SIG-M5 (cell line): Measurements from ENCODE around the gene SELE.
"Not testable (repeated sequence)": the region's sequence is repeated elsewhere in the genome, so short reads cannot be mapped to it uniquely, and the experiment has no call there.

ENCODE experiments used
- DNase-seq: peaks from one replicate; lab custom pipeline; 2025; lab: John Stamatoyannopoulos, UW

Gene SELE

DNA sequence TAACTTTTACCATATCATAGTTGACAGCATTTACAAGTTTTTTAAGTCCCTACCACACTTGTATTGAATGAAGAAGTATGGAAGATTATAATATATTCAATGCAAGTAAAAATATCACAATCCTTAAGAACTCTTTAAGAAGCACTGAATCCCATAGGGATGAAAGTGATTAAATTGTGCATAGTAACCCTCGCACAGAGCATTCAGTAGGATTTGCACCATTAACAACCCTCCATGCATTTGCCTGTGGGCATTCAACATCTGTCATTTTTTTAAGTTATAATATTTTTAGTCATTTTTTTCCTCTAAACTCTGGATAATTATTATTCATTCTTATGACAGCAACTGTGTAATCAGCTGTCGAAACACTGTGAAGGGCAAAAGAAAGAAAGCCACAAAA, 10.1 kb downstream of the SELE start:
- DNase-seq = no peak

DNA sequence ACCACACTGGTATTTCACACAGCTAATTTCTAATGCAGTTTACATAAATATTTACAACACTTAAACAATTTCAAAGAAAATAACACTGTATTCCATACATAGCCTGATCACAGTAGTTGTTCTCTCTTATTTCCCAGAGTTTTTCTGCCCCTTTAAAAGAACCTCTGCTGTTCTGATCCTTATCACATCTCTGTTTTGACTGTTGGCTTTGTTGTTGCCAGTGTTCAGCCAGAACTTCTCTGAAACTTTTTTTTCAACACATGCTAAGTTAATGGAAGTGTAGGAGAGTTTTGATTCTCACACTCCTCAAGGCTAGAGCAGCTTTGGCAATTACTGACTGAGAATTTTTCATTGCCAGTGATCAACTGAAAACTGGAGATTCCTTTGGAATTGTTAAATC, 11.1 kb downstream of the SELE start:
- no peak for DNase-seq

DNA sequence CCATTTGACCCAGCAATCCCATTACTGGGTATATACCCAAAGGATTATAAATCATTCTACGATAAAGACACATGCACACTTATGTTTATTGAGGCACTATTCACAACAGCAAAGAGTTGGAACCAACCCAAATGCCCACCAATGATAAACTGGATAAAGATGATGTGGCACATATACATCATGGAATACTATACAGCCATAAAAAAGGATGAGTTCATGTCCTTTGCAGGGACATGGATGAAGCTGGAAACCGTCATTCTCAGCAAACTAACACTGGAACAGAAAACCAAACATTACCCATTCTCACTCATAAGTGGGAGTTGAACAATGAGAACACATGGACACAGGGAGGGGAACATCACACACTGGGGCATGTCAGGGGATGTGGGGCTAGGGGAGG, 18.8 kb downstream of the SELE start:
- not testable (repeated sequence) for DNase-seq

DNA sequence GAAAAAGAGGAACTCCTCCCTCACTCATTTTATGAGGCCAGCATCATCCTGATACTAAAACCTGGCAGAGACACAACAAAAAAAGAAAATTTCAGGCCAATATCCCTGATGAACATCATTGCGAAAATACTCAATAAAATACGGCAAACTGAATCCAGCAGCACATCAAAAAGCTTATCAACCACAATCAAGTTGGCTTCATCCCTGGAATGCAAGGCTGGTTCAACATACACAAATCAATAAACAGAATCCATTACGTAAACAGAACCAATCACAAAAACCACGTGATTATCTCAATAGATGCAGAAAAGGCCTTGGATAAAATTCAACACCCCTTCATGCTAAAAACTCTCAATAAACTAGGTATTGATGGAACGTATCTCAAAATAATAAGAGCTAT, 20.8 kb downstream of the SELE start:
- DNase-seq = not testable (repeated sequence)

DNA sequence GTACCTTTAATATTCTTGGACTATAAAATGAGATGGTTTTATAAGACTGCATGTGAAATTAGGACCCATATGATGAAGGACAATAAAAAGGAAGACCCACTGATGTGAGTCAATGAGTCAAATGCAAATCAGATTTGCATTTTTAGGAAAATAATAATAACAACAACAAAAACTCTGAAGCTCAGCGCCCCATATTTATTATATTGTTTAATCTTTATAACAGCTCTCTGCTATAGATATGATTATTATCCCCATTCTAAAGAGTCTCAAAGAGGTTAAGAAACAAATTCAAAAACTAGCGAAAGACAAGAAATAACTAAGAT, 21.6 kb downstream of the SELE start:
- DNase-seq = no peak

DNA sequence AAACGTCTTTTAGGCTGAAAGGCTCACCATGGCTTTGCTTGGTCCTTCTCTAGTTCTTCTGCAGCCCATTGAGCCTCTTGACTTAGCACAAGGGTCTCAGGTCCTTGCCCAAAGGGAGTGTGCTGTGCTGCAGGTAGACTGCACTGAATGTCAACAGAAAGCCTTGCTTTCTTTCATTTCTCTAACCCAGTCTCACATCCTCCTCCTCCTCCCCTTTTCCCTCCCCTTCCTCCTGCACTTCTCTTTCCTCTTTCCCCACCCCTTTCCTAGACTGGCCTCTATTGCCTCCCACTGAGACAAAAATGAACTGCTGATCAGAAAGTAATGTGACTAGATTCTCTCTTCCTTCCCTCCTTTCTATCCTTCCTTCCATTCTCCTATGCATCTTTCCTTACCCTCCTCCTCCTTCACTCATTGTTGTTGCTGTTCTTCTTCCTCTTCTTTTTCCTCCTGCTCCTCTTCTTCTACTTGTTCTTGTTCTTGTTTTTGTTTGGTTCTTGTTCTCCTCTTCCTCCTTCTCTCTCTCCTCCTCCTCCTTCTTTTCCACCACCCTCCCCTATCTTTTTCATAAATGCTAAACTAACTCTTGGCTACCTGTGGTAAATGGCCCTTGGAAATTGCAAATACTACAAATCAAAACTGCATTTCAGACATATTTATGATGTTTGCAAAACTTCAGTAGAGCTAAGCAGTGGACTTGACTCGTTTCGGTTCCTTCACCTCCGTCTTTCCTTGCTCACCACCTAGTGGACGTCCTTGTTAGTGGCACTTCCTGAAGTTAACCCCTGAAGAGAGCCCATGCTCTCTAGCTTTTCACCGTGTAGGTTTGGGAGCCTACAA, 22.2 kb downstream of the SELE start, which contains the start of gene SELL:
Gene SELL (minus strand): TSS at position 152 of the 840 bp plus-strand sequence. CDS start 122 bp downstream, at position 30.
- DNase-seq = peak; percentile 40

DNA sequence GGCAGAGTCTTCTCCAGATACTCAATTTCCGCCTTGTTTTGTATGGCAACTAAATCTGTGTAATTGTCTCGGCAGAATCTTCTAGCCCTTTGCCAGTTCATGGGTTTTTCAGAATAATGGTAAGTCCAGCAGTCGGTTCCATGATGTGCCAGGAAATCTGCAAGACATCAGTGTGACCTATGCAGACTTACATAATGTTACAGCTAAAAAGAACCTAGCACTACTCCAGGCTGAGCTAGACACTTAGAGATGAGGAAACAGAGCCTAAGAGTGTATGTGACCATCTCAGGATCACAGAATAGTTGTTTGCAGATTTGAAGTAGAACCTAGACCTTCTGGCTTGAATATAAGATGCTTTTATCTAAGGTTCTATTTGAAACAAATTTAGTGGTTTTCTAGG, 25.2 kb downstream of the SELE start:
- DNase-seq = no peak

DNA sequence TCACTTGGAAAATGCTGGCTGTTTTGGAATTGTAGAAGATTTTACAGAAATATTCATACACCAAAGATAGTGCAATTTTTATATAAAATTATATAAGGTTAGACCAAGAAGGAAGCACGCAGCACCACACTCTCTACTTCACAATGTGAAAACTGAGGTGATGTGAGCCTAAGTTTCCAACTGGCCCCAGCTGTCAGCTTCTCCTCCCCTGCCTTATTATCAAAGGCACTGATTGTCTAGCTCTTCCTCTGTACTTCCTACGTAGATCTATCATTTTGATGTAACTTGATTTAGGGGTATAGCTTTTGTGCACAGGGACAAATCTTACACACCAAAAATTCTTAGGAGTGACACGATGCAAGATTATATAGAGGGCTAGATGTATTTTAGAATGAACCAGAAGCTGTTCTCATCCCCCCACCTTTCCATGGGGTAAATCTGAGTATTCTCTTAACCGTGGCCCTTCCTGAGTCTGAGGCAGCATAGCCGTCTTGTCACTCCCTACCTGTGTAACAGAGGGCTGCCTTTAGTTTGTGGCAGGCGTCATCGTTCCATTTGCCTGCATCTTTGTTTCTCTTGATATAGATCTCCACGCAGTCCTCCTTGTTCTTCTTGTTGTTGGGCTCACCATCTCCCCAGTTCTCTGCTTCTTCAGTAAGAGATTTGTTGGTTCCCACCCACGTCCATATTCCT, 25.8 kb downstream of the SELE start:
- DNase-seq = no peak

DNA sequence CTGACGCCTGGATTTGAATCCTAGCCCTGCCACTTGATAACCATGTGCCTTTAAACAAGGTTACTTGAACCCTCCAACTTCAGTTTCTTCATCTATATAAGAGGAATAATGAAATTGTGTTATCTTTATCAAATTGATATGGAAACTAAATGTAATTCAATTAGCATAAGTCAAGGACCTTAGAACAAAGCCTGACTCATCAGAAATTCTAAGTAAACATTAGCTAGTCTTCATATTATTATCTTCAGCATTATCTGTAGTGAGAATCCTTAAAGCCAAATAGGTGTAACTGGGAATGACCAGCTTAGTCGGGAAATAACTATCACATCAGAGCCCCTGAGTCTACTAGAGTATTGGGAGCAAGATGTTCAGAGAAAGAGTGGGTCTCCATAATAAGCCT, 29.1 kb downstream of the SELE start:
- DNase-seq = no peak

DNA sequence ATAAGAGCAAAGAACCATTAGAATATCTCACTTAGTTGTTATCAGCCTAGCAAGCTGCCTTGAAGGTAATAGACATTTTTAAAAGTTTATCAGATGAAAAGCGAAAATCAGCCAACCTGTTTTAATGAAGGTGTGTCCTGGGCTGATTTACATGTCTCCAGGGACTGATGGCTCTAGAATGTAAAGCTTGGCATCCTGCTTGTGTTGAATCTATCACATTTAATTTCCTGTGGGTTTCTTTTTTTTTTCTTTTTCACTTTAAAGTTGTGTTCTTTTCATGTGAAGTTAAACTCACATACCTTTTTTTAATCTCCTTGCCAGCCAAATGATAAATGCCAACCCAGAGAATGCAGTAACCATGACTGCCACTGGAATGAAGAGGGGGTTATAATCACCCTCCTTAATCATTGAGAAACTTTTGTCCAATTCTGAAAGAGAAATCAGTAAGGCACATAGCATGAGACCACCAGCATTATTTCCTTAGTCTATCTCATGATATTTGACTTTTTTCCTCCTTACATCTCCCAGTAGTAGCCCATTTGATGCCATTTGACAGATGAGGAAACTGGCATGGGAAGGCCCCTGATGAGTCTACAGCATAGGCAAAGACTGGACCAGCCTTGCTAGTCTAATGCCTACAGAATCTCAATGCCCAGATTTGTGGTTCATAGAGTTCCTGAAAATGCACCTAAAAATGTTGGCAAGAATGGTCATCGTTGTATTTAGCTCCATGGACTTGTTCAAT, 32.4 kb downstream of the SELE start:
- DNase-seq = no peak

DNA sequence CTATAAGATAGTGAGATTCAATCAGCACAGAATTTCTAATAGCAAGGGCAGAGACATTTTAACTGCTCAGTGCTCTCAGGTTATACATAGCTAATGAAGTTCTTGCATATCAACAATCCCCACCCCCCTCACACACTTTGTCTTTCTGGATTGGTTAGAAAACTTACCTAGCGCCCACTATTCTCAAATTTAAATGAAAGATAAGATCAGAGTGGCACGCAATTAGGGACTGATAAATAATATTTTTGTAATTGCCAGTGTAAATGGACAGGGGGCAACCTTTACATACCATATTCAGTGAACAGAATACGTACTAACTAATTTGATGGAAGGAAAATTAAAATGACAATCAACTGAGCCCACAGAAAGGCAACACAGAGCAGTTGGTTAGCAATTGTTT, 34.2 kb downstream of the SELE start:
- DNase-seq = no peak

DNA sequence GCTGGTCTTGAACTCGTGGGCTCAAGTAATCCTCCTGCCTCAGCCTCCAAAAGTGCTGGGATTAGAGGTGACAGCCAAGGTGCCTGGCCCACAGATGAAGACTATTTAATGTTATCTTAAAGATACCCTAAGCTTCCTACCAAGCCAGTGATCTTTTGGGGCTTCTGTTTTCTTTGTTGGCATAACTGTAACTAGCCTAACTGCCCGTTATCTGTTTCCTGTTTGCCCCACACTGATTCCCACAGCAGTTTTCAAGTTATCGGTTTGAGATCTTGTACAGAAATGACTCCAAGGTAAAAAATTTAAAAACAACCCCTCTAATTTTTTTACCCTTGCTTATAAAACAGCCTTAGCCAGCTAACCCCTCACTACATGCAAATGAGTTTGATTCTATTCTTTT, 34.9 kb downstream of the SELE start:
- DNase-seq = no peak

DNA sequence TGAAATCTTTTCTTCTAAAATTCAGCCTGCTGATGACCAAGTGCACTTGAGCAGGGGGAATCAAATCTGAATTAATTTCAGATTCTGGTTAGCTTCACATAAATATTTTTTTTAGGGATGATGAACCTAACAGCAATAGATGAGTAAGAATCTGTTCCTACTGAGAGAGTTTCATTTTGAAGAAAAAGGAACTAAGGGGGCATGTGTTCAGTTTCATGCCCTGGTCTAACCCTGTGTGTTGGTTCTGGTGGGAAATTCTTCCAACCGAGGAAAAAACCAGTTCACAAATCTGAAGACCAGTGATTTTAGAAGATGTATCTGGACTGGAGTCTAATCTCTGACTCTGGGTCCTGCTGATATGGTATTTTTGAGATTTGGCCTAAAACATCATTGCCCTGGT, 36.1 kb downstream of the SELE start:
- no peak for DNase-seq

DNA sequence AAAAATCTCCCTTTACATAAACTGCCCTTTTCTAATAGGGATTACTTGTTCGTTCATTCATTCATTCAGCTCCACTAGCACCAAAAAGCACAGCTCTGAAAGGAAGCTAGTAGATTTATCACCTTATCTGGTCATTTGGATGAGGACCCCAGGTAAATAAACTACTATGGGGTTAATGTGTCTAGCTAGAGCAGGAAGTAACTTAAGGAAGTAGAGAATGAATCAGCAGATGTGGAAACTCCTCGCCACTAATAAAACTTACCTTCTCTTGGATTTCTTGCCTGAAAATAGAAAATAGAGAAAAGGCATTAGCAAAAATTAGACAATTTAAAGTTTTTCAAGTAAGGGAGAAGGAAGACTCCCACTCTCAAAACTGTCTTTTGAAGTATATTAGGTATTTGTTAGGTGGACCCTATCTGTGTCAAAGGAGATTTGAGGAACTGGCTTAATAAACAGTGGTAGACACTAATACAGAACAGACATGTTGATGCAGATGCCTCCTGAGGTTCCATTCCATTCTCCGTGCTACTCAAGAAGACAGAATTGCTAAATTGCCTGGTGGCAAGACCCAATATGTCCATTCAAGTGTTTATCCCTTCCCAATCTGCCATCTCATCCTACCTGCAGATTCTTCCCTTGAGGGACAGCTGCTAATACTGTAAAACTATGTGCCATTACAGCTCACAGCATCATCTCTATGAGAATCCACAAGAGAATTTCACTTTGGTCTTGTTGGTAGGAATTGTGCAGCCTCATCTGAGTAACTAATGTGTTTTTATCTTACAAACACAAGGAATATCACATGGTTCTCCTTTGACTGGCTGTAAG, 37.4 kb downstream of the SELE start:
- DNase-seq = no peak

DNA sequence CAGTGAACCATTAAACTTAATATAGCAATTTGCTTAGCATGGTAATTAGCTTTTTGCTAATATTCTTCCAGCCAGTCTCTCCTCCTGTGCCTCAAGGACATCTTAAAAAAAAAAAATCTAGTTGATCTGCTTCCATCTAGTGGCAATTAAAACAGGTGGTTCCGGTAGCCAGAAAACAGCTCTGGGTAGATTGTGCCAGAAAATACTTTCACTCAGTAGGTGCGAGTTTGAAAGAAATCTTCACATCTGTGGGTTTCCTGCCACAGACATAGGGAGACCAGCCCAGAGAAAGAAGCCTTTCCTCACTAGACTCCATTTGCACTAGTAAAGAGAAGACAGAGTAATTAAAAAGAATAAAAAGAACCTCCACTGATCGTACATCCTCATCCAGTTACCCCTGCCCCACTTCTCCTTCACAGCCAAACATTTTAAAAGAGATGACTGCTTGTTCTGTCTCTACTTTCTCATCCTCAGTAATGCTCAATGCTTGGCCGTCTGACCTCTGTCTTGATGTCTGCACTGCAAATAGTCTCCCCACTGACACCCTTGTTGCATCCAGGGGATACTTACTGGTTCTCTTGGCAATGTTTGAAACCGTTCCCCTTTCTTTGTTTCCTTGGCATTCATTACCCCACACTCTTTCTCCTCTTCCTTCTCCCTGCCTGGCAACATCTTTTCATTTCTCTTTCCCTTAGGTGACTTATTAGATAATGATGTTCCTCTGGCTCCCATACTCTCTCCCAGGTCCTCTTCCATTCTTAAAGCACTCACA, 39.4 kb downstream of the SELE start:
- no peak for DNase-seq

DNA sequence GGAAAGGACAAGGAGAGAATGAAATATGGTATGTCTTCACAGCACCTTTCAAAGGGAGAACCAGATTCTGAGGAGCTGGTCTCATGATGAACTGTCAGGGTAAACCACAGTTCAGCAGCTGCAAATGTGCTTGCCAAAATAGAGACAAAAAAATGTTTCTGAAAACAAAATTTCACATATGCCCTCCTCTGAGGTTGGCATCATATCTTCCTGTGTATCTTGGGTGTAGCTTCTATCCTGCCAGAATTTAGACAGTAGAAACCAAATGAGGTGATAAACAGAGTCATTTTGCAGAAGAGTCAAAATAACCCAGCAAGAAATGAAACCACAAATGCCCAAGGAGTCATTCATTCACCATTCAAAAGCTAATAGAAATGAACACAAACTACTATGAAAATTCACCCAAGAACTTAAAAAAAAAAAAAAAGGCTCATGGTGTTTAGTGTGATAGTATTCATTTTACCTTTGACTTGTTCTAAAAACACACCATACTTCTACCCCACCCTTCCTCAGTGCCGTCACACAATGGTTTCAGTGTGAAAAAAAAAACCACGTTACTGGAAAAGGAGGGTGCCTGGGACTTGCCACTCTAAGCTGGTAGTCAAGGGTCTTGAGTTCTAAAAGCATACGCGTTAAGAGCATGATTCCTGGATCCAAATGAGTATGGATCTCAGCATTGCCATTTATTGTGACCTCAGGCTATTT, 41.0 kb downstream of the SELE start:
- DNase-seq = no peak

DNA sequence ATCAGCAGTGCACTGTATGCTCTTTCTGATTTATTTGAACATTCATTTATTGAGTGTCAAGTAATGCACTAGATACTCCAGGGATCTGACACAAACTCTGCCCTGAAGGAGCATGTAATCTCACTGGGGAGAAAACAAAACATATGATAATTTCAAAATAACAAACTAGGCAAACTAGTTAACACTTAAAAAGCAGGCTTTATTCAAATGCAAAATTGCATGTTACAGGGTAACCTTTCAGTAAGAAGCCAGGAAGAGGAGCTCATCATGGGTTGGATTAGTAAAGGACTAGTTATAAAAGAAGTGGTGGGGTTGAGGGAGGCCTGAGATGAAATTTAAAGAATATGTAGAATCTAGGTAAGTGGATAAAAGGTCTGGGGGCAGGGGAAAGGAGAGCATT, 43.4 kb downstream of the SELE start:
- DNase-seq = no peak

DNA sequence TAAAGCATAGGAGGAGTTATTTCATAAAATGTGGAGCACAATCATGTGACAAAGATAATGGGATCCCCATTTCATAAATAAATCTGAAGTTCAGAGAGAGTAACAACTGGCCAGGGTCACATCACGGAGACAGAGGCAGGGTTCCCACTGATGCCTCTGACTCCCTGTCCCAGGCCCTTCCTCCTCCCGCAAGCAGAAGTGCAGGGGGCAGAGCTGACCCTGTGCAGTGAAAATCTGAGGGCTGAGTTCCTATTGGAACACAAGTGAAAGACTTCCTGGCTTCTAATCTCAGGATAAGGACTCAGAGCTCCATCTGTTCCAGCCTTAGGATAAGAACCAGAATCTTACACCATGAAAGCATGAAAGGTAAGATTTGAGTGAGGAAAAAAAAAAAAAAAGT, 44.5 kb downstream of the SELE start:
- no peak for DNase-seq

DNA sequence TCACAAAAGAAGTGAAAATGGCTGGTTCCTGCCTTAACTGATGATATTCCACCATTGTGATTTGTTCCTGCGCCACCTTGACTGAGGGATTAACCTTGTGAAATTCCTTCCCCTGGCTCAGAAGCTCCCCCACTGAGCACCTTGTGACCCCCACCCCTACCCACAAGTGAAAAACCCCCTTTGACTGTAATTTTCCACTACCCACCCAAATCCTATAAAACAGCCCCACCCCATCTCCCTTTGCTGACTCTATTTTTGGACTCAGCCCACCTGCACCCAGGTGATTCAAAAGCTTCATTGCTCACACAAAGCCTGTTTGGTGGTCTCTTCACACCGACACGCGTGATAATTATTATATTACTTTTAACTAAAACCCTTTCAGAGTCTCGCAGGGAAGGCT, 45.5 kb downstream of the SELE start:
- not testable (repeated sequence) for DNase-seq

DNA sequence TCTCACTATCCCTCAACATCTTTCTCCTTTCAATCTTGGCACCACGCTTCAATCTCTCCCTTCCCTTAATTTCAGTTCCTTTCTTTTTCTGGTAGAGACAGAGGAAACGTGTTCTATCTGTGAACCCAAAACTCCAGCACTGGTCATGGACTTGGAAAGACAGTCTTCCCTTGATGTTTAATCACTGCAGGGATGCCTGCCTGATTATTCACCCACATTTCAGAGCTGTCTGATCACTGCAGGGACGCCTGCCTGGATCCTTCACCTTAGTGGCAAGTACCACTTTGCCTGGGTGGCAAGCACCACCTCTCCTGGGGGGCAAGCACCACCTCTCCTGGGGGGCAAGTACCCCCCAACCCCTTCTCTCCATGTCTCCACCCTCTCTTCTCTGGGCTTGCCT, 50.2 kb downstream of the SELE start:
- no peak for DNase-seq

DNA sequence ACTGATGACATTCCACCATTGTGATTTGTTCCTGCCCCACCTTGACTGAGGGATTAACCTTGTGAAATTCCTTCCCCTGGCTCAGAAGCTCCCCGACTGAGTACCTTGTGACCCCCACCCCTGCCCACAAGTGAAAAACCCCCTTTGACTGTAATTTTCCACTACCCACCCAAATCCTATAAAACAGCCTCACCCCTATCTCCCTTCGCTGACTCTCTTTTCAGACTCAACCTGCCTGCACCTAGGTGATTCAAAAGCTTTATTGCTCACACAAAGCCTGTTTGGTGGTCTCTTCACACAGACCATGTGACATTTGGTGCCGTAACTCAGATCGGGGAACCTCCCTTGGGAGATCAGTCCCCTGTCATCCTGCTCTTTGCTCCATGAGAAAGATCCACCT, 50.7 kb downstream of the SELE start:
- not testable (repeated sequence) for DNase-seq
